MM.1S (cell line): ENCODE results near the gene FAU.

ENCODE experiments used
- CTCF ChIP-seq: fragments of 300-600 bp; sonication (generic); IDR thresholded peaks from 2 replicates; pipeline ENCODE4 v1.5.1; 2016; ENCODE audit warnings: antibody characterized with exemption, low read length, mixed read lengths
- EZH2 ChIP-seq: fragments of 300-600 bp; sonication (generic); optimal IDR thresholded peaks from 2 replicates; pipeline ENCODE3; 2017; ENCODE audit warnings: low read depth, mild to moderate bottlenecking, antibody characterized with exemption, low read length, mixed read lengths
- EZH2phosphoT487 ChIP-seq: fragments of 300-600 bp; sonication (generic); IDR thresholded peaks from 2 replicates; pipeline ENCODE4 v1.6.1; 2018; ENCODE audit warnings: antibody characterized with exemption, low read length

DNA sequence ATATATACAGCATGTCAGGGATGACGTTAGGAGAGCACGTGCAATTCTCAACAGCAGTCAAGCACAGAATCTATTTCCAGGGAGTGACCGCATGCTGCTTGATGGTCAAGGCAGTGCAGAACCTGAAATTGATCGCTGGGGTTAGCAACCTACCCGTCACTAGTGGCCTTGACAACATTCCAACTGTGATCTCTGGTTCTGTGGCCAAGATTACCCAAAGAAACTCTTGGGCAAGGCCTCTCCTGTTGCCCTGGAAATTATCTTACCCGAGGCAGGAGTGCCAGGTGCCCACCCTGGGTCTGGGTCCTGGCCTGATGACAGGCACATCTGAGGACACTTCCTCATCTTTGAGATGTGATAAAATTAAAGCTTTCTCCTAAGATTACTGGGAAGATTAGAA is 8.1 kb downstream of the FAU start:
- TF ChIP-seq CTCF (no peak), EZH2phosphoT487 (no peak), EZH2 (no peak)
